Ishikawa (cell line): ENCODE results near the gene PLAAT2.

ENCODE experiments used
- CEBPB ChIP-seq: IDR thresholded peaks from 2 replicates; pipeline ENCODE4 v1.6.1; 2012
- CREB1 ChIP-seq: IDR thresholded peaks from 2 replicates; pipeline ENCODE4 v1.6.1; 2012; ENCODE audit warnings: low read depth
- EGR1 ChIP-seq: IDR thresholded peaks from 2 replicates; pipeline ENCODE4 v1.6.1; 2012
- EP300 ChIP-seq: IDR thresholded peaks from 2 replicates; pipeline ENCODE4 v1.6.1; 2012; ENCODE audit warnings: borderline replicate concordance
- FOXM1 ChIP-seq: IDR thresholded peaks from 2 replicates; pipeline ENCODE4 v1.6.1; 2012; ENCODE audit warnings: low read depth, borderline replicate concordance
- NFIC ChIP-seq: IDR thresholded peaks from 2 replicates; pipeline ENCODE4 v1.6.1; 2012
- RAD21 ChIP-seq: IDR thresholded peaks from 2 replicates; pipeline ENCODE4 v1.6.1; 2012; ENCODE audit warnings: low read depth
- TAF1 ChIP-seq: IDR thresholded peaks from 2 replicates; pipeline ENCODE4 v1.6.1; 2012; ENCODE audit warnings: low read depth, mild to moderate bottlenecking
- TCF12 ChIP-seq: IDR thresholded peaks from 2 replicates; pipeline ENCODE4 v1.6.1; 2012; ENCODE audit warnings: low read depth
- TEAD4 ChIP-seq: IDR thresholded peaks from 2 replicates; pipeline ENCODE4 v1.6.1; 2012
- YY1 ChIP-seq: IDR thresholded peaks from 2 replicates; pipeline ENCODE4 v1.6.1; 2012; ENCODE audit warnings: low read depth
- ZBTB7A ChIP-seq: IDR thresholded peaks from 2 replicates; pipeline ENCODE4 v1.6.1; 2012; ENCODE audit warnings: low read depth
- TF ChIP-seq, protein P1 (sequence below): IDR thresholded peaks from 2 replicates; pipeline ENCODE4 v1.6.1; 2012; ENCODE audit warnings: low read depth, mild to moderate bottlenecking
- TF ChIP-seq, protein P2 (sequence below): IDR thresholded peaks from 2 replicates; pipeline ENCODE4 v1.6.1; 2012
- TF ChIP-seq, protein P3 (sequence below): IDR thresholded peaks from 2 replicates; pipeline ENCODE4 v1.6.1; 2012

PLAAT2 gene

DNA sequence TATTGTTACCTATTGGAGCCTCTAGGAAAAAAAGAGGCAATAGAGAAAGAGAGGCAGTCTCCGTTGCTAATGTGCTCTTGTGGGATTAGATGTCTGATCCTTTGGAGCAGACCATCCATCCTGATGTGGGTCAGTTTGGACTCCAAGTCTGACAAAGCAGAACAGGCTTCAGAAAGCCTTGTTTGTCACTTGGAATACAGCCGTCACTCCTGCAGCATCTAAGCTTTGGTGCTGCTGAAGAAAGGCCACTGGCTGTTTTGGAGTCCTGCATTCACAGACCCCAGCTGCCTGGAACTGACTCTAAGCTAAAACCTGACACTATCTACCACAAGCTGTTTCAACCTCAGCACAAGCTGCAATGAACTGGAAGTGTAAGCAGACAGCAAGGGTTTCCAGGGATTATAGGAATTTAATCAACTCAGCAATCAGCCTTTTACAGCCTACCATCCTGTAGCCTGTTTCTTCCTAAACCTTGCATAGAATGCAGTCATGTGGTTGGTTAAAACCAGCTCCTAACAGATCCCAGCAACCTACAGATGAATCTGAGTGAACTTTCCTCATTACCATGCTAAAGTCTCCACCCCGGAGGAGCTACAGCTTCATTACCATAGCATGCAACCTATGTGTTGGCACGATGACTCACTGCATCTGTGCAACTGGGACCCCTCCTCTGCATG lies 30.2 kb downstream of the PLAAT2 start:
- TF ChIP-seq, protein P1, sequence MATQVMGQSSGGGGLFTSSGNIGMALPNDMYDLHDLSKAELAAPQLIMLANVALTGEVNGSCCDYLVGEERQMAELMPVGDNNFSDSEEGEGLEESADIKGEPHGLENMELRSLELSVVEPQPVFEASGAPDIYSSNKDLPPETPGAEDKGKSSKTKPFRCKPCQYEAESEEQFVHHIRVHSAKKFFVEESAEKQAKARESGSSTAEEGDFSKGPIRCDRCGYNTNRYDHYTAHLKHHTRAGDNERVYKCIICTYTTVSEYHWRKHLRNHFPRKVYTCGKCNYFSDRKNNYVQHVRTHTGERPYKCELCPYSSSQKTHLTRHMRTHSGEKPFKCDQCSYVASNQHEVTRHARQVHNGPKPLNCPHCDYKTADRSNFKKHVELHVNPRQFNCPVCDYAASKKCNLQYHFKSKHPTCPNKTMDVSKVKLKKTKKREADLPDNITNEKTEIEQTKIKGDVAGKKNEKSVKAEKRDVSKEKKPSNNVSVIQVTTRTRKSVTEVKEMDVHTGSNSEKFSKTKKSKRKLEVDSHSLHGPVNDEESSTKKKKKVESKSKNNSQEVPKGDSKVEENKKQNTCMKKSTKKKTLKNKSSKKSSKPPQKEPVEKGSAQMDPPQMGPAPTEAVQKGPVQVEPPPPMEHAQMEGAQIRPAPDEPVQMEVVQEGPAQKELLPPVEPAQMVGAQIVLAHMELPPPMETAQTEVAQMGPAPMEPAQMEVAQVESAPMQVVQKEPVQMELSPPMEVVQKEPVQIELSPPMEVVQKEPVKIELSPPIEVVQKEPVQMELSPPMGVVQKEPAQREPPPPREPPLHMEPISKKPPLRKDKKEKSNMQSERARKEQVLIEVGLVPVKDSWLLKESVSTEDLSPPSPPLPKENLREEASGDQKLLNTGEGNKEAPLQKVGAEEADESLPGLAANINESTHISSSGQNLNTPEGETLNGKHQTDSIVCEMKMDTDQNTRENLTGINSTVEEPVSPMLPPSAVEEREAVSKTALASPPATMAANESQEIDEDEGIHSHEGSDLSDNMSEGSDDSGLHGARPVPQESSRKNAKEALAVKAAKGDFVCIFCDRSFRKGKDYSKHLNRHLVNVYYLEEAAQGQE = no peak
- TF ChIP-seq RAD21 (no peak), EGR1 (no peak), TAF1 (no peak)

DNA sequence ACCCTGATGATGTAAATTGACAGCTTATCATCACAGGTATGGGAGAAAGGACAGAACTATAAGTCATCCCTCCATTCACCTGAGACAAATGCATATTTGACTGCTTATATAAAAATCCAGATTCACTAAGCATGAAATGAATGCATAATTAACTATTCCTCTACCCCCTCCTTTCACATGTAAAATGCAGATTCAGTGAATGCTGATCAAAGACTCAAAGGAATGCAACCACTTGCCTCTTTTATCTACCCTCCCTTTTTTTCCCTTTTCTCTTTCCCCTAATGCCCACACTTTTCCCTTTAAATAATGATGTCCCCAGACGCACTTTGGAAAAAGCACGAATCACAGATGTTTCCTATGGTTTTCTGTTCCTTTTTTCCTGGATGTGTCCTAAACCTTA lies 31.1 kb downstream of the PLAAT2 start:
- TF ChIP-seq TCF12 = no peak
- TF ChIP-seq, protein P1 = no peak
- TF ChIP-seq ZBTB7A = no peak
- TF ChIP-seq FOXM1 = no peak
- no peak for TF ChIP-seq YY1
- TF ChIP-seq, protein P2, sequence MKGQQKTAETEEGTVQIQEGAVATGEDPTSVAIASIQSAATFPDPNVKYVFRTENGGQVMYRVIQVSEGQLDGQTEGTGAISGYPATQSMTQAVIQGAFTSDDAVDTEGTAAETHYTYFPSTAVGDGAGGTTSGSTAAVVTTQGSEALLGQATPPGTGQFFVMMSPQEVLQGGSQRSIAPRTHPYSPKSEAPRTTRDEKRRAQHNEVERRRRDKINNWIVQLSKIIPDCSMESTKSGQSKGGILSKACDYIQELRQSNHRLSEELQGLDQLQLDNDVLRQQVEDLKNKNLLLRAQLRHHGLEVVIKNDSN = no peak
- TF ChIP-seq EGR1 = no peak
- no peak for TF ChIP-seq TEAD4
- TF ChIP-seq, protein P3, sequence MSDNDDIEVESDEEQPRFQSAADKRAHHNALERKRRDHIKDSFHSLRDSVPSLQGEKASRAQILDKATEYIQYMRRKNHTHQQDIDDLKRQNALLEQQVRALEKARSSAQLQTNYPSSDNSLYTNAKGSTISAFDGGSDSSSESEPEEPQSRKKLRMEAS = no peak
- no peak for TF ChIP-seq RAD21
- TF ChIP-seq EP300 = no peak
- TF ChIP-seq TAF1 = no peak
- TF ChIP-seq CREB1 = no peak
- no peak for TF ChIP-seq CEBPB
- no peak for TF ChIP-seq NFIC

DNA sequence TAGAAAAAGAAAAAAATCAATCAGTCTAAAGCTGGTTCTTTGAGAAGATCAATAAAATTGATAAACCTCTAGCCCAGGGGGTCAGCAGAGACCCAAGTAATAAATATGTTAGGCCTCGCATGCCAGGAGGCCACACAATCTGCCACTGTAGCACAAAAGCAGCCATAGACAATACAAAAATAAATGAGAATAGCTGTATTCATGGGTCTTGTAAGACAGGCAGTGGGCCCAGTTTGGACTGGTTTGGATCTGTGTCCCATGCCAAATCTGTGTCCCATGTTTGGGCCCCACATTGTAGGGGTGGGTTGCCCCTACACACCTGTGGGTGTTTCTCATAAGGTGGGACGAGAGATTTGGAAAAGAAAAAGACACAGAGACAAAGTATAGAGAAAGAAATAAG lies 33.2 kb downstream of the PLAAT2 start:
- TF ChIP-seq, protein P3 = no peak
- TF ChIP-seq RAD21 (no peak), CREB1 (no peak), CEBPB (no peak), NFIC (no peak), TAF1 (no peak)

DNA sequence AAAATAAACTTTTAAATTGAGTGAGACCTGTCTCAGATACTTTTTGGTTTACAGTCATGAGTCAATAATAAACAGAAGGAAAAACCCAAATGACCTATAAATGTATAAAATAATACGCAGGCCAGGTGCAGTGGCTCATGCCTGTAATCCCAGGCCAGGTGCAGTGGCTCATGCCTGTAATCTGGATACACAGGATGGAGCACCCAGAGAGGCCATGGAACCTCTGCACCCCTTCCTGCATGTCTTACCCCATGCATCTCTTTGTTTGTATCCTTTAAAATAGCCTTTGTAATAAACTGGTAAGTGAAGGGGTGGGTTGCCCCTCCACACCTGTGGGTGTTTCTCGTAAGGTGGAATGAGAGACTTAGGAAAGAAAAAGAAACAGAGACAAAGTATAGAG lies 35.5 kb downstream of the PLAAT2 start:
- TF ChIP-seq TEAD4 (no peak), NFIC (no peak), ZBTB7A (no peak), CREB1 (no peak), EP300 (no peak), RAD21 (no peak), TAF1 (no peak), EGR1 (no peak), CEBPB (no peak), TCF12 (no peak), YY1 (no peak), FOXM1 (no peak)
- TF ChIP-seq, protein P3 = no peak
- TF ChIP-seq, protein P1 = no peak
- TF ChIP-seq, protein P2 = no peak

DNA sequence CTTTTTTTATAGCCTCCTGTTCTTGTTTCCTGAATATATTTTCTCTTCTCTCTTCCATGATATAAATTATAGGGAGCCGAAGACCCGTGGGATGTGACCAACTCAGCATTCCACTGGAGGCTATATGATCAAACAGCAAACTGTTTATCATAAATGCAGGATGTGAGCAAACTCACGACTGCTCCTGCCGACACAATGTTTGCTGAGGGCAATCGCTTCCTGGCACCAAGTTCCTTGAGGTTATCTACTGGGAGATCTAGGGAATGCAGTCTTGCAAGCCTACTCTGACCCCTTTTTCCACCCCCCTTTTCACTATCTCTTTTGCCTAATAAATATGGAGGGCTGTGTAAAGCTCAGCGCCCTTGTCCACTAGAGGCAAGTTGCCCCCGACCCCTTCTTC lies 40.0 kb downstream of the PLAAT2 start:
- TF ChIP-seq RAD21 (no peak), TEAD4 (no peak), FOXM1 (no peak), CEBPB (no peak), TCF12 (no peak), CREB1 (no peak), EGR1 (no peak), EP300 (no peak), NFIC (no peak)
- TF ChIP-seq, protein P3 = no peak
- TF ChIP-seq, protein P2 = no peak
- TF ChIP-seq, protein P1 = no peak
